GM21367 (cell line): Measurements from ENCODE around the gene NPFFR2.
"Not testable (repeated sequence)": the region's sequence is repeated elsewhere in the genome, so short reads cannot be mapped to it uniquely, and the experiment has no call there.

ENCODE experiments used
- ATAC-seq: cut with Tn5 transposase; IDR thresholded peaks from one replicate; pipeline ENCODE4 v1.9.1; 2021; ENCODE audit not compliant: unreplicated experiment

NPFFR2 gene

DNA sequence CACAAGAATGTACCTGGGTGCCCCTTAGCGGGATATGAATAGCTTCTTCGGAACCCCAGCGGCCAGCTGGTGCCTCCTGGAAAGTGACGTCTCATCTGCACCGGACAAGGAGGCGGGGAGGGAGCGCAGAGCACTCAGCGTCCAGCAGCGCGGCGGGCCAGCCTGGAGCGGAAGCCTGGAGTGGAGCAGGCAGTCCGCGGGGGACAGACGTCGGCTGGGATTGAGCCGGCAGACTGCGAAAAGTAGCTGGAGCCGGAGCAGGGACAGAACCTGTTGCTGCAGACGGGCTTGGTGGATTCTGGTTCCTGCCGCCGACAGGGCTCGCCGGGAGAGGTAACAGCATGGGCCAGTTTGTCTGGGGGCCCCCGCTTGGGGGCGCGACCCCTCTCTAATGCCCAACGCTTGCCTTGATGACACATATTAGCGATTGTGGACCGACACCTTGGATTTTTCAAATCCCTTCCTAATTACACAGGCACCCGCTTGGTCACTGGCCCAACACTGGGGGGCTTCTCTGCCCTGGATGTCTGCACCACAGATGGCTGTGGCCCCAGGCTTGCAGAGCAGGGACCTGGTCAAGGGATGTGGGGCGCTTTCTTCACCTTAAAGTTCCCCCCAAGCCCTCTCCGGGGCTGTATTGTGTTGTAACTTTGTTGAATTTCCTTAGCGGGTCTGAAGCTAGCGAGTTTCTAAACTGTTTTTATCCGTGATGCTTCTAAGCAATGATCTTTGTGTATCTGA, at the start of gene NPFFR2:
NPFFR2 (plus strand) TSS at position 133 of the 741 bp plus-strand sequence. CDS start 96,592 bp downstream, outside the sequence.
- no peak for ATAC-seq

DNA sequence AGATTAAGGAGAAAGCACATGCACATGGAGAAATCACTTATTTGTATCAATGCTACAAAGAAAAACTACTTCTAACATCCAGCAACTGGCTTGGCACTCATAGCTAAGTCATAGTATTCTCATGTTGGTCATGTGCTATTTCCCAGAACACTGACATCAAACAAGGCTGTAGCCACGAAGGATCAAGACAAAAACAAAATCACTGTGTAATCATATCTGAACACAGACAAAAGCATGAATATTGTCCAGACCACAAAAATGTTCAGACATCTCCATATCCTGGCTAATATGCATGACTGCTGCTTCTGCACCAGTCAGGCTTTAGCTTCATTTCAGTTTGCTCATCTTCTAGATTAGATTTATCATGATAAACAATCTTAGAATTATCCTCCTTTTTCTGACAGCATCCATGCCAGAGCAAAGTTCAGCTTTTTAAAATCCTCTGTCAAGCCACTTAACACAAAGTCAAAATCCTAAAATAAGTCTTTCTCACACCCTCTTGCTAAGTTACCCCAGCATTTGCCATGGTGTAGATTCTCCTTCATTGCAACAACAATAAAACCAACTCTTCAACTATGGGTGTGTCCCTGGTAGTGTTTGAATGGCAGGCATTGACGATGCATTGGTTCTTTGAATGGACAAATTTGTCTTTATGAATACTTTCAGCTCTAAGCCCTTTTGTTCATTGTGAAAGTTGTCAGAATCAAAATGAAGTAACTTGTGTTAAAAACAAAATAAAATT, 39.1 kb upstream of the NPFFR2 start:
- no peak for ATAC-seq

- ATAC-seq: no peak
These were observed 37.2 kb upstream of the NPFFR2 start for GRCh38 chr4:71994559-71994958.

- no peak for ATAC-seq
These were observed 36.5 kb upstream of the NPFFR2 start for GRCh38 chr4:71995297-71995696.

DNA sequence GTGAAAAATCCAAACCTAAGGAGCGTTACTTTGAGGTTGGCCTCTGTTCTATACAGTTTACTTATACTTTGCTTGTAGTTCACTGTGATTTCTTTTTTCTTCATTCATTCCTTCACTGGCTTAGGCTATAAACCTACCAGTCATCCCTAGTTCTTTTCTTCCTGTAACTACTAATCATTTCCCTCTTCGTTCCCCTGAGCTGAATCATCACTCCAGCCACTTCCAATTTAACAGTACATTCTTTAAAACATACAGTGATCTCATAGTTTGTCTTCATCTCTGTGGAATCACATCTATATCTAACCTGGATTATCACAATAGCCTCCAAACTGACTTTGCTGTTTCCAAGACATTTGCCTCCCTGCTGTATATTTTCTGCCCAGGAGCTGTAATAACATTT, 25.2 kb upstream of the NPFFR2 start:
- ATAC-seq: no peak

DNA sequence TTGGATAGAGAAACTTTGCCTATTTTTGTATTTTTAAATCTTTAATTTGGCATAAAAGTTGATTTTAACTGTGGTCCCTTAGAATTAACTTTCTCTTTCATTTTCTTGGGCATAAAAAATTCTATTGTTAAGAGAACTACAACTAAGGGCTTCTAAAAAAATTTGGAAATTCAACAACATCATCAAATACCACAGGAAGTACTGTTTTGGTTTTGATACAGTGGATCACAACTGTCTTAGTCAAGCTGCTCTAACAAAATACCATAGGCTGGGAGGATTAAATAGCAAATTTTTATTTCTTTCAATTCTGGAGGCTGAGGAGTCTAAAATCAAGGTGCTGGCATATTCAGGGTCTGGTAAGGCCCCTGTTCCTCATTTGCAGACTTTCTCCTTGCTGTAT, 19.9 kb upstream of the NPFFR2 start:
- no peak for ATAC-seq

DNA sequence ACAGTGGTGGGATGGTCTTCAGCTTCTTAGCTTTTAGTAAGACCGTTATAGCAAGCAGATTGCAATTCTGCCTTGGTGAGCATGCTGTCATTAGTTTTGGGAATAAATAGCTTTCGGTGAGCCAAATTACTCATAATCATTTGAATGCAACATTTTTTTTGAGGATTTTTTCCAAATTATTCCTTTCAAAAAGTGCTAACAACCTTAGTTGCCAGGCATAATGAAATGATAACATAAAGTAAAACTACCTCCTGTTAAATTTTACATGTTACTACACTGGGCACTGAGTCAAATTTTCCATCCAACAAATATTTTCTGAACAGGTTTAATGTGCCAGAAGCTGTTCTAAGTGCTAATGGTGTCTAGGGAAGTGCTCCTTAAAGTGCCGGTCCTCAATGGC, 15.8 kb upstream of the NPFFR2 start:
- ATAC-seq: no peak

DNA sequence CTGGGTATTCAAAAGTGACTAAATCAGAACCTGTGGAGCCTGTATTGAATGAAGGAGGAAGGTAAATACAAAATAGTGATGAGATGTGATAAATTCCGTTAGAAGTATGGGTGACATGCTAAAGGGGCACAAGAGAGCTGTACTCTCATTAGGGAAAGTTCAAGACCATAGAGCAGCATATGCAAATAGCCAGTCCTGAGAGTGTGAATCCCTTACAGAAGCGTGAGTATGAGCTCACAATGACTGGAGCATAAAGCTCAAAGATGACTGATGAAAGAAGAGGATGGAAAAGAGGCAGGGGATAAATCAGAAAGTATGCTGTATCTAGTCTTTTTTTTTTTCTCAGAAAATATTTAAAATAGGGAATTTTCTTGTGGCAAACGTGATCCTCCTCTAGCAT, 12.1 kb upstream of the NPFFR2 start:
- no peak for ATAC-seq

DNA sequence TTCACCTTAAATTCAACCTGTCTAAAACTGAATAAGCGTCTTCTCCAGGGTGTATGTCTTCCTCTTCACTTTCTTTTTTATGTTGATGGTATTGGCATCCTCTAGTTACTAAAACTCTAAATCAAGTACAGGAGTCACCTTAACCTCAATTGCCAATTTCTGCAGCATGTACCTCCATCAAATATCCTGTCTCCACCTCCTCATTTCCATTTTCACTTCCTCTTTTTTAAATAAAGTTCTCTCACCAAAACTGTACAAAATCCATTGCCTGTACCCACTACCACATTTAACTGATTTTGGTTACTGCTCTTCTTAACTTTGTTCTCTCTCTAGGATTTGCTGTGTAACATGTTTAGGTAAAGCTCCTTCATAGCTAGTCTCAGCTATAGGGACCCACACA, 9.2 kb upstream of the NPFFR2 start:
- no peak for ATAC-seq

DNA sequence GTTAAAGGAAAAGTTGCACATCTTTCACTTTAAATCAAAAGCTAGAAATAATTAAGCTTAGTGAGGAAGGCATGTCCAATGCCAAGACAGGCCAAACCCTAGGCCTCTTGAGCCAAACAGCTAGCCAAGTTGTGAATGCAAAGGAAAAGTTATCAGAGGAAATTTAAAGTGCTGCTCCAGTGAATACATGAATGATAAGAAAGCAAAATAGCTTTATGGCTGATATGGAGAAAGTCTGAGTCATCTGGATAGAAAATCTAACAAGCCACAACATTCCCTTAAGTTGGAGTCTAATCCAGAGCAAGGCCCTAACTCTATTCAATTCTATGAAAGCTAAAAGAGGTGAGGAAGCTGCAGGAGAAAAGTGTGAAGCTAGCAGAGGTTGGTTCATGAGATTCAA, 23.8 kb downstream of the NPFFR2 start:
- no peak for ATAC-seq

DNA sequence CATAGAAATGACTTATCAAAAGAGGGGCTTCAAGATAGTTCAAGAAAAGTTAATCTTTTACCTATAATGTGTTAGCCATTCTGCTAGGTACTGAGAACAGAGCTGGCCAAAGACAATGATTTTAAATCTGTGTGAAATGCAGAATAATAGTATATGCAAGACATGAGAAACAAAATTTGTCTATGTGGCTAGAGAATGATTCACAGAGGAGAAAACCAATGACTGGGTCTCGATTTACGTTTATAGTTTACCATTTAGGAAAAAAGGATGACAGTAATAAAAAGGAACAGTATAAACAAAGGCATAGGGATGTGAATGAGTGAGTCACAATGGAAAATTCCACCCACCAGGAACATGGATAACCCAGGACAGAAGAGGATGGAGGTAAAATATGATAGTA, 31.9 kb downstream of the NPFFR2 start:
- no peak for ATAC-seq

DNA sequence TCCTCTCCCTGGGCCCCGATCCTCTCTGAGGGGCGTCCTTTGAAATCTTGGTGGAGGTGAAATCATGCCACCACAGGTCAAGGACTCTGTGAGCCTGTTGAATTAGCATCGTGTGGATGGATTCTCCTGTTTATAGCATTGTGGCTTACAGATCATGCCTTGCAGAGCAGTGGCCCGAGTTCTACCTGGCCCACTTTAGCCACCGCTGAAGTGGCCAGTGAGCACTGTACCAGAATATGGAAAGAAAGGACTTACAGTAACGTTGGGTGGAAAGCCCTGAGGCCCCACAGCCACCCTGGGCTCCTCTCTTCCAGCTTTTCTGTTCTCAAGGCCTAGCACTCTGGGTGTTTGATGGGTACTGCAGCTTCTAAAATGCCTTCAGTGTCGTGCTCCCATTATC, 35.3 kb downstream of the NPFFR2 start:
- no peak for ATAC-seq

GRCh38 chr4:72073816-72074215, 42.0 kb downstream of the NPFFR2 start:
- no peak for ATAC-seq

DNA sequence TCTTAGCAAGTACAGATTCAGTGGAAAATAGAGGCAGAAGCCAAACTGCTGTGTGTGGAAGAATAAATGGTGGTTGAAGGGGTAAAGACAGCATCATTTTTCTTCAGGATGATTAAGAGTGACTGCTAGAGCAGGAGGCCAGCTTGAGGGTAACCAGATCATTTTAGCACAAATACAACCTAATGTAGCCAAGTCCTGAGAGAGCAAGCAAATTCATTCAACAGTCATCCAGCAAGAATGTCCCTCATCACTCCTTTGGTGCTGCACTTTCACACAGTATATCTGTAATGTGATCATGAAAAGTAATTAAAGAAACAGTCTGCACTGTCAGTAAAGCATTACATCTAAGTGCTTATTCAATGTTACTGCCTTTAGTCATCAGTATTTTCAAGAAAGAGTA, 44.8 kb downstream of the NPFFR2 start:
- no peak for ATAC-seq

- ATAC-seq: no peak
These were observed 45.5 kb downstream of the NPFFR2 start for GRCh38 chr4:72077346-72077745.

DNA sequence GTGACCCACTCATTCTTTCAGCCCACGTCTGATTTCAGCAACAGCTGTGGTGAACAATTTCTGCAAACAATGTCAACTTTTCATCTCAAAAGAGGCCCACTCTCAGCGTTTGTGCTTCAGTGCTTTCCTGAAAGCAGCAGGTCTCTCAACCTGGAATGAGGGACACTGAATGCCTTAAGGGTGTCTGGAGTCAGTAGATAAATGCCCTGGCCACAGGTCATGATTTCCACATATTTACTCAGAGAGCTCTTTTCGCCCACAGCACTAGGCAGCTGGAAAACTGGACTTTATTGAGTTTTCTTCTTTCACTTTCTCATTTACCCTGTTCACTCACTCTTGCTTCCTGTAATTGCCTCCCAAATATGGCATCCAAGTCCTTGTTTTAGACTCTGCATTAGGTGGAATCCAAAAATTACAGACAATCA, 52.8 kb downstream of the NPFFR2 start:
- ATAC-seq: peak; percentile 64

DNA sequence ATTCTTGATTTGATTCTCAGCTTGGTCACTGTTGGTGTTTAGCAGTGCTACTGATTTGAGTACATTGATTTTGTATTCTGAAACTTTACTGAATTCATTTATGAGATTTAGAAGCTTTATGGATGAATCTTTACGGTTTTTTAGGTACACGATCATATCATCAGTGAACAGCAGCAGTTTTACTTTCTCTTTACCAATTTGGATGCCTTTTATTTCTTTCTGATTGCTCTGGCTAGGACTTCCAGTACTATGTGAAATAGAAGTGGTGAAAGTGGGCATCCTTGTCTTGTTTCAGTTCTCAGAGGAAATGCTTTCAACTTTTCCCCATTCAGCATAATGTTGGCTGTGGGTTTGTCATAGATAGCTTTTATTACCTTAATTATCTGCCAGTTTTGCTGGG, 58.8 kb downstream of the NPFFR2 start:
- ATAC-seq: not testable (repeated sequence)

GRCh38 chr4:72094059-72094797, 62.4 kb downstream of the NPFFR2 start:
- no peak for ATAC-seq

GRCh38 chr4:72107456-72107855, 75.7 kb downstream of the NPFFR2 start:
- ATAC-seq: no peak

- no peak for ATAC-seq
These were observed 77.6 kb downstream of the NPFFR2 start for GRCh38 chr4:72109364-72109763.

DNA sequence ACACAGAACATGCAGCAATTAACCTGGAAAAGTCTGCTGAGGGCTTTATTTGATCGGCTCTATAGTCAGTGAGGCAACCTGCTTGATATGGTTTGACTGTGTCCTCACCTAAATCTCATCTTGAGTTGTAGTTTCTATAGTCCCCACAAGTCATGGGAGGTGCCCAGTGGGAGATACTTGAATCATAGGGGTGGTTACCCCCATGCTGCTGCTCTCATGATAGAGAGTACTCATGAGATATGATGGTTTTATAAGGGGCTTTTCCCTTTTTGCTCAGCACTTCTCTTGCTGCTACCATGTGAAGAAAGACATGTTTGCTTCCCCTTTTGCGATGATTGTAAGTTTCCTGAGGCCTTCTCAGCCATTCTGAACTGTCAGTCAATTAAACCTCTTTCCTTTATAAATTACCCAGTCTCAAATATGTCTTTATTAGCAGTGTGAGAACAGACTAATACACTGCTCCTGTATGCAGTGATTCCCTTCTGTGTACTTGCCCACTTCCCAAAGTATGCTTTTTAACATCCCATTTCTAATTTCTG, 78.2 kb downstream of the NPFFR2 start:
- peak; percentile 21 for ATAC-seq

GRCh38 chr4:72110886-72111285, 79.1 kb downstream of the NPFFR2 start:
- ATAC-seq: no peak
